WERI-Rb-1 (cell line): Measurements from ENCODE around the gene BRF1.
A peak's percentile ranks its signal among the peaks of the same experiment; 100 is the strongest.

Source experiments
- DNase-seq: peaks from one replicate; pipeline ENCODE4 v3.0.0-alpha.2; 2020
- H3K27ac ChIP-seq: fragments of 250-450 bp; sonication (Bioruptor Pico); 2 replicates; pipeline ENCODE4 v1.5.1; 2020; ENCODE audit warnings: mild to moderate bottlenecking, moderate library complexity
- H3K27me3 ChIP-seq: fragments of 250-450 bp; sonication (Bioruptor Pico); 2 replicates; pipeline ENCODE4 v1.5.1; 2021; ENCODE audit warnings: mild to moderate bottlenecking, low read depth, moderate library complexity; ENCODE audit not compliant: insufficient read depth, severe bottlenecking
- H3K36me3 ChIP-seq: fragments of 250-450 bp; sonication (Bioruptor Pico); 2 replicates; pipeline ENCODE4 v1.5.1; 2020; ENCODE audit warnings: mild to moderate bottlenecking, moderate library complexity
- H3K4me3 ChIP-seq: 2 replicates; pipeline ENCODE4 v1.5.1; 2011; ENCODE audit warnings: low read depth, mild to moderate bottlenecking, control low read depth, low read length
- H3K9me3 ChIP-seq: fragments of 250-450 bp; sonication (Bioruptor Pico); 2 replicates; pipeline ENCODE4 v1.5.1; 2021; ENCODE audit warnings: mild to moderate bottlenecking, moderate library complexity; ENCODE audit not compliant: severe bottlenecking
- TF ChIP-seq, protein P1 (sequence below): IDR thresholded peaks from 2 replicates; pipeline ENCODE4 v1.5.1; 2011; ENCODE audit warnings: low read depth, mild to moderate bottlenecking, control low read depth, inconsistent platforms, low read length

The BRF1 gene

DNA sequence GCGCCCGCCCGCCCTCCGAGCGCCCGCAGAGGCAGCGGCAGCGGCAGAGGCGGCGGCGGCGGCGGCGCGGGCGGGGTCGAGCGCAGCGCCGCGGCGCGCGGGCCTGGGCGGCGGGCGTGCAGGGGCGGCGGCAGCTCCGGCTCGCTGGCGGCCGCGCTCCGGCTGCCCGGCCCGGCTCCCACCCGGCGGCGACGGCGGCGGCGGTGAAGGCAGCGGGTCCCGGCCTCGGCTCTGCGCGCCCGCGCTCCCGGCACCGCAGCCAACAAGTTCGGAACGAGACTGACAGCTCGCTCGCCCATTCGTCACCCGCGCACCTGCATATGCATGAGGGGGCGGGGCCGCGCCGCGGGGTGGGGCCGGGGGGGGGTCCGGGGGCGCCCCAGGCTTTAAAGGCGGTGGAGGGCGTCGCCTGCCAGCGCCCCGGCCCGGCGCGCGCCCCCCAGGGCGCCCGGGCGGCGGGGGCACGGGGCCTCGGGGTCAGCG, 132.3 kb downstream of the BRF1 start, which contains the start of gene JAG2:
Gene JAG2 (minus strand): TSS at position 281 of the 483 bp plus-strand sequence. CDS start 356 bp downstream, outside the sequence.
- DNase-seq, result peak; percentile 86

DNA sequence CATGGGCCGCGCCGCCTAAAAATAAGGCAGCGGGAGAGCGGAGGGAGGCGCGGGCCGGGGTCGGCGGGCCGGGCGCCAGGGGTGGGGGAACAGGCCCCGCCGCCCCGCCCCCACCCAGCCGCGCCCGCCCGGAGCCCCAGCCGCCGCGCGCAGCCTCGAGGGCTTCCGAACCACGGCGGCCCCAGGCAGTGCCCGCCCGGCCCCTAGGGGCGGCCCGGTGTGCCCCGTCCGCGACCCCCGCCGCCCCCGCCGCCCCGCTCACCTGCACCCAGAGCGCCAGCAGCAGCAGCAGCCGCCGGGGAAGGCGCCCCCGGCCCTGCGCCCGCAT, 132.7 kb downstream of the BRF1 start:
- Histone ChIP-seq H3K36me3 (peaks cover 20% of the 10 kb centered on the region), H3K4me3 (peak overlapping the region; percentile 49), H3K9me3 (no peaks in the 10 kb centered on the region), H3K27me3 (no peaks in the 10 kb centered on the region), H3K27ac (peak overlapping the region; percentile 81)
- DNase-seq, result no peak
- TF ChIP-seq, protein P1, sequence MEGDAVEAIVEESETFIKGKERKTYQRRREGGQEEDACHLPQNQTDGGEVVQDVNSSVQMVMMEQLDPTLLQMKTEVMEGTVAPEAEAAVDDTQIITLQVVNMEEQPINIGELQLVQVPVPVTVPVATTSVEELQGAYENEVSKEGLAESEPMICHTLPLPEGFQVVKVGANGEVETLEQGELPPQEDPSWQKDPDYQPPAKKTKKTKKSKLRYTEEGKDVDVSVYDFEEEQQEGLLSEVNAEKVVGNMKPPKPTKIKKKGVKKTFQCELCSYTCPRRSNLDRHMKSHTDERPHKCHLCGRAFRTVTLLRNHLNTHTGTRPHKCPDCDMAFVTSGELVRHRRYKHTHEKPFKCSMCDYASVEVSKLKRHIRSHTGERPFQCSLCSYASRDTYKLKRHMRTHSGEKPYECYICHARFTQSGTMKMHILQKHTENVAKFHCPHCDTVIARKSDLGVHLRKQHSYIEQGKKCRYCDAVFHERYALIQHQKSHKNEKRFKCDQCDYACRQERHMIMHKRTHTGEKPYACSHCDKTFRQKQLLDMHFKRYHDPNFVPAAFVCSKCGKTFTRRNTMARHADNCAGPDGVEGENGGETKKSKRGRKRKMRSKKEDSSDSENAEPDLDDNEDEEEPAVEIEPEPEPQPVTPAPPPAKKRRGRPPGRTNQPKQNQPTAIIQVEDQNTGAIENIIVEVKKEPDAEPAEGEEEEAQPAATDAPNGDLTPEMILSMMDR, result no peak

More for the DNA sequence above, 132.3 kb downstream of the BRF1 start, which contains the start of gene JAG2:
- TF ChIP-seq, protein P1, result no peak
- Histone ChIP-seq H3K27me3 (no peaks in the 10 kb centered on the region), H3K9me3 (no peaks in the 10 kb centered on the region), H3K27ac (peak within 1 kb of the TSS; percentile 81), H3K36me3 (peaks cover 18% of the 10 kb centered on the region), H3K4me3 (peak within 1 kb of the TSS; percentile 49)

DNA sequence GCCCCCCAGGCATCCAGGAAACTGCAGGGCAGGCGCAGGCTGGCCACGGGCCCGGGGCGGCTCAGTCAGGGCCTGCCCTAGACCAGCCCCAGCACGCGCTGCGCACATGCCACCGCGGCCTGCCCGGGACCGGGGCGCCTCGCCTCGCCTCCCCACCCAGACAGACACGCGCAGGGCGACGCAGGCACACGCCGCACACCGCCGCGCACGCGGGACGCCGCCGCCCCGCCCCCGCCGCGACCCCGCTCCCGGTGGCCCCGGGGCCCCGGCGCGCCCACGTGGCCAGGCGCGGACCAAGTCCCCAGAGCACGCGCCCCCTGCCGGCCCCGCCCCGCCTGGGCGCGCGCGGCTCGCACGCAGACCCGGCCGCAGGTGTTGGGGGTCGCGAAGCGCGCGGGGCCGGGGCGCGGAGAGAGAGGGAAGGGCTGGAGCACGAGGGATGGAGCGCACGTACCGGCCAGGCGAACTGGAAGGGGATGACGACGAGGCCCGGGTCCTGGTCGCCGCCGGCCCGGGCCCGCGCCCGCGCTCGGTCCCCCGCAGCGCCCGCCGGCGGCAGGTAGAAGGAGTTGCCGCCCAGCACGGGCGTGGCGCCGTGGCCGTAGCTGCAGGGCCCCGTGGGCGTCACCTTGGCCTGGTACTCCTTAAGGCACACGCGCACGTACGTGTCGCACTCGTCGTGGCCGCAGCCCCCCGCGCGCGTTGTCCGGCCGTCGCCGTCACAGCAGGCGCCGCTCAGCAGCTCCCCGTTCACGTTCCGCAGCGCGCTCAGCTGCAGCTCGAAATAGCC, 133.3 kb downstream of the BRF1 start:
- Histone ChIP-seq H3K36me3 (peaks cover 20% of the 10 kb centered on the region), H3K27me3 (no peaks in the 10 kb centered on the region), H3K9me3 (no peaks in the 10 kb centered on the region), H3K4me3 (peak overlapping the region; percentile 49), H3K27ac (peak overlapping the region; percentile 81)
- peak; percentile 57 for DNase-seq
- TF ChIP-seq, protein P1, result 0 out of 2 replicates have a peak, but pooled peaks have one; percentile 15

DNA sequence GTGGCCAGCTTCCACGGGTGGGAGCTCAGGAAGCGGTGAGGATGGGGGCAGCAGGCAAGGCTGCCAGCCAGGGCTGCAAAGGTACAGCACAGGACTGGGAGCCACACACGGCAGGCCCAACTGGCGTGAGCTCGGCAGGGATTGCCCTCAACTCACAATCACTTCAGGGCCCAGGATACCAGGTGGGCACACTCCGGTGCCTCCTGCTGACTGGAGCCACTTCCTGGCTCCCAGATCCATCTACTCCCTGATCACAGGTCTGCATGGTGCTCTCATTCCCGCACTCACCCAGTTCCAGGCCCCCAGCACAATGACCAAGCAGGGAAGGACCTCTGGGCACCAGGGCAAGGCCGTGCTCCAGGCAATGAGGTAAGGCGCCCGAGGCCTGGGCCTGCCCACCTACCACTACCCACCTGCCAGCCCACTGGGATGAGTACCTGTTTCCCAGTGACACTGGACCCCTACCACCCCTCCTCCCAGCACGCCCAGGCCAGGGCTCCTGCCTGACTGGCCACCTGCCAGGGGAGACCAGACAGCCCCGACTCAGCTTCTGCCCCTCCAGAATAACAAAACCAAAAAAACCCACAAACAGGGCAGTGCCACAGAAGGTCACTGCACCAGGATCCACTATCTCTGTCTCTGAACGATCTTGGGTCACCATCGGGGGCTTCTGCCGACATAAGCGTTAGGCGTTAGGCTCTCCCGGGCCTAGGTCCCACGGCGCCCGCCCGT, 134.1 kb downstream of the BRF1 start:
- H3K27me3 ChIP-seq, result no peaks in the 10 kb centered on the region
- H3K27ac ChIP-seq, result peak overlapping the region; percentile 44
- H3K4me3 ChIP-seq, result peak overlapping the region; percentile 29
- TF ChIP-seq, protein P1, result no peak
- no peaks in the 10 kb centered on the region for H3K9me3 ChIP-seq
- H3K36me3 ChIP-seq, result peaks cover 20% of the 10 kb centered on the region
- no peak for DNase-seq

DNA sequence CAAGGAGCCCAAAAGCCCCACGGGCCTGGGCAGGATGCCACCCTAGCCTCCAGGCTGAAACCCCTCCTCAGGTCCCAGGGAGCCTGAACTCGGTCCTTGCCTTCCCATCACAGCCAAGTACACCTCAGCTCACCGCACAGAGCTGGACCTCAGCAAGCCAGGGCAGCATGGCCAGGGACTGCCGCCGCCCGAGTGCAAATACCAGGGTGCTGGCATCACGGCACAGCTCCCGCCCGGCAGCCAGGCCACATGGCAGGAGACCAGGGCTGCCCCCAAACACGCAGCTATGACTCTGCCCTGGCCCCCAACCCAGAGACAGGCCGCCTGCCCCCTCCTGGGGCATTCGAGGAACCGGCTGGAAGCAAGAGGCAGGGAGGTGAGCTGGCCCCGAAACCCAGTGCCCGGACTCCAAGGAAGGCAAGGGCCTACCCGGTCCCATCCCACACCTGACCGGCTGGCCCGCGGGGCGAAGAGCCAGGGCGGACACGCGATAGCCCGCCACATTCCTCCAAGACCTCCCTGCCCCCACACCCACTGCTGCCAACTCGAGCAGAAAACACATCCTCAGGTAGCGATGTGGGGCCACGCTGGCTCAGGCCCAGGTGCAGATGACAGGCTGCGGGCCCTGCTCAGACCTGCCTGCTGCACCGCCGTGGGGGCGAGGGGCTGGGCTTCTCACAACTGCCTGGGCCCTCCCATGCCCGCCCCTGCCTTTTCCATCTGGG, 134.9 kb downstream of the BRF1 start:
- Histone ChIP-seq H3K4me3 (no peak overlapping the region), H3K36me3 (peaks cover 20% of the 10 kb centered on the region), H3K27ac (peak overlapping the region; percentile 24; the same call in 1 of the 2 replicates), H3K9me3 (no peaks in the 10 kb centered on the region), H3K27me3 (no peaks in the 10 kb centered on the region)
- TF ChIP-seq, protein P1, result no peak
- DNase-seq, result no peak
